GM12875 (cell line): ENCODE results near the gene PIK3R5.

Experiments
- H3K4me3 ChIP-seq: one replicate; pipeline ENCODE4 v1.5.1; 2011; ENCODE audit warnings: low read depth, low read length, control low read depth
- CTCF ChIP-seq: IDR thresholded peaks from 2 replicates; pipeline ENCODE4 v1.5.1; 2011; ENCODE audit warnings: low read depth, mild to moderate bottlenecking, control low read depth, inconsistent platforms, low read length, moderate library complexity, borderline replicate concordance; ENCODE audit not compliant: insufficient read depth

PIK3R5 gene

GRCh38 chr17:8898636-8899035 lies 66.9 kb downstream of the PIK3R5 start:
- no peak overlapping the region for H3K4me3 ChIP-seq
- TF ChIP-seq CTCF, result no peak

GRCh38 chr17:8898126-8898525 lies 67.4 kb downstream of the PIK3R5 start:
- TF ChIP-seq CTCF, result no peak
- H3K4me3 ChIP-seq, result no peak overlapping the region

- H3K4me3 ChIP-seq, result no peak overlapping the region
- TF ChIP-seq CTCF, result no peak
These were observed 68.6 kb downstream of the PIK3R5 start for GRCh38 chr17:8896641-8897635.

- TF ChIP-seq CTCF, result no peak
- H3K4me3 ChIP-seq, result no peak overlapping the region
These were observed 69.4 kb downstream of the PIK3R5 start for GRCh38 chr17:8896087-8896486.

GRCh38 chr17:8894673-8895578 lies 70.6 kb downstream of the PIK3R5 start:
- TF ChIP-seq CTCF, result peak; percentile 69

GRCh38 chr17:8894202-8894671 lies 71.3 kb downstream of the PIK3R5 start:
- no peak for TF ChIP-seq CTCF
- H3K4me3 ChIP-seq, result no peak overlapping the region

More at GRCh38 chr17:8894673-8895578, 70.6 kb downstream of the PIK3R5 start:
- H3K4me3 ChIP-seq, result no peak overlapping the region
